WTC11 (cell line): ENCODE measurements around the gene ERBB4.

Experiments
- AFF4 ChIP-seq: sonication (generic); formaldehyde crosslinking; IDR thresholded peaks from 2 replicates; pipeline ENCODE4 v1.8.1; 2023; ENCODE audit warnings: mild to moderate bottlenecking, missing genetic modification reagents, borderline replicate concordance
- ATF1 ChIP-seq: sonication (generic); formaldehyde crosslinking; IDR thresholded peaks from 2 replicates; pipeline ENCODE4 v1.8.1; 2023; ENCODE audit warnings: mild to moderate bottlenecking, moderate library complexity, missing genetic modification reagents
- ATF3 ChIP-seq: sonication (generic); formaldehyde crosslinking; conservative IDR thresholded peaks from 2 replicates; pipeline ENCODE4 v1.8.1; 2022; ENCODE audit warnings: mild to moderate bottlenecking, missing genetic modification reagents
- ELF4 ChIP-seq: sonication (generic); formaldehyde crosslinking; IDR thresholded peaks from 2 replicates; pipeline ENCODE4 v1.8.1; 2022; ENCODE audit warnings: low read depth, mild to moderate bottlenecking, moderate library complexity, missing genetic modification reagents
- JUN ChIP-seq: sonication (generic); formaldehyde crosslinking; IDR thresholded peaks from 2 replicates; pipeline ENCODE4 v1.8.0; 2023; ENCODE audit warnings: mild to moderate bottlenecking, missing genetic modification reagents
- NR1H2 ChIP-seq: sonication (generic); formaldehyde crosslinking; IDR thresholded peaks from 2 replicates; pipeline ENCODE4 v1.9.0; 2021; ENCODE audit warnings: mild to moderate bottlenecking, moderate library complexity, missing genetic modification reagents
- SP1 ChIP-seq: sonication (generic); formaldehyde crosslinking; conservative IDR thresholded peaks from 2 replicates; pipeline ENCODE4 v1.8.1; 2022; ENCODE audit warnings: missing genetic modification reagents
- ZNF121 ChIP-seq: sonication (generic); formaldehyde crosslinking; IDR thresholded peaks from 2 replicates; pipeline ENCODE4 v1.8.0; 2023; ENCODE audit warnings: missing genetic modification reagents
- ZNF138 ChIP-seq: sonication (generic); formaldehyde crosslinking; conservative IDR thresholded peaks from 2 replicates; pipeline ENCODE4 v1.8.1; 2022; ENCODE audit warnings: mild to moderate bottlenecking, moderate library complexity, missing genetic modification reagents
- ZNF396 ChIP-seq: fragments of 250-450 bp; sonication (Bioruptor Pico); IDR thresholded peaks from 2 replicates; pipeline ENCODE4 v1.8.0; 2021; ENCODE audit warnings: mild to moderate bottlenecking, moderate library complexity, borderline replicate concordance
- TF ChIP-seq, protein P1 (sequence below): fragments of 200-600 bp; IDR thresholded peaks from 2 replicates; pipeline ENCODE4 v1.8.0; 2022; ENCODE audit warnings: antibody characterized with exemption
- TF ChIP-seq, protein P2 (sequence below): sonication (generic); formaldehyde crosslinking; IDR thresholded peaks from 2 replicates; pipeline ENCODE4 v1.8.1; 2023; ENCODE audit warnings: mild to moderate bottlenecking, missing genetic modification reagents, moderate library complexity
- TF ChIP-seq, protein P3 (sequence below): sonication (generic); formaldehyde crosslinking; IDR thresholded peaks from 2 replicates; pipeline ENCODE4 v1.8.0; 2022; ENCODE audit warnings: mild to moderate bottlenecking, missing genetic modification reagents
- TF ChIP-seq, protein P4 (sequence below): sonication (generic); formaldehyde crosslinking; IDR thresholded peaks from 2 replicates; pipeline ENCODE4 v1.8.1; 2022; ENCODE audit warnings: mild to moderate bottlenecking, moderate library complexity, missing genetic modification reagents

DNA sequence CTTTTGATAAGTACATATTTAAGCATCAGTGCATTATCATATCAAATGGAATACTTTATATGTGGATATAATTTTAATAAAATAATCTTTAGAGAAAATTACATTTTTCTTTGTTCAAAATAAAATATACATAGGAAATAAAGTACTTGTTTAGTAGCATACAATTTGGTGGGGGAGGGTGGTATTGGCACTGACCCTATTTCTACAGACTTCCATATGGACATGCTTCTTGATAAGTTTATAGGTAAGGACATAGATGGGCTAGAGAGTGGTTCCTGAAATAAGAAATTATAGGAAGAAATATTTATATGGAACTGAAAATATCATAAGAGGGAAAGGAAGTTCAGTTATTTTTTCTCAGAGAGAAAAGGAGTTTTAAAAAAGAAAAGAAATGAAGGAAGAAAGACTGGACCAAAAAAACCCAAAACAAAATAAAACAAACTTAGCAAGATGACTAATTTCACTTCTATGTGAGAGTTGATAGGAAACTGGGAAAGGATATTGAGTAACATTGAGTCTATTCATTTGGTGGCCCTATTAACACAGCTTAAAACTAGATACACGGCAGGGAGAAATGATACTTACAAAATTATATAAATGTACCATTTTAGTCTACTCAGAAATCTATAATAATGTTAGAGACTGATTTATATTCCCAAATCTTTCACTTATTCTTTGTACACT lies 505.9 kb downstream of the ERBB4 start:
- TF ChIP-seq, protein P1, sequence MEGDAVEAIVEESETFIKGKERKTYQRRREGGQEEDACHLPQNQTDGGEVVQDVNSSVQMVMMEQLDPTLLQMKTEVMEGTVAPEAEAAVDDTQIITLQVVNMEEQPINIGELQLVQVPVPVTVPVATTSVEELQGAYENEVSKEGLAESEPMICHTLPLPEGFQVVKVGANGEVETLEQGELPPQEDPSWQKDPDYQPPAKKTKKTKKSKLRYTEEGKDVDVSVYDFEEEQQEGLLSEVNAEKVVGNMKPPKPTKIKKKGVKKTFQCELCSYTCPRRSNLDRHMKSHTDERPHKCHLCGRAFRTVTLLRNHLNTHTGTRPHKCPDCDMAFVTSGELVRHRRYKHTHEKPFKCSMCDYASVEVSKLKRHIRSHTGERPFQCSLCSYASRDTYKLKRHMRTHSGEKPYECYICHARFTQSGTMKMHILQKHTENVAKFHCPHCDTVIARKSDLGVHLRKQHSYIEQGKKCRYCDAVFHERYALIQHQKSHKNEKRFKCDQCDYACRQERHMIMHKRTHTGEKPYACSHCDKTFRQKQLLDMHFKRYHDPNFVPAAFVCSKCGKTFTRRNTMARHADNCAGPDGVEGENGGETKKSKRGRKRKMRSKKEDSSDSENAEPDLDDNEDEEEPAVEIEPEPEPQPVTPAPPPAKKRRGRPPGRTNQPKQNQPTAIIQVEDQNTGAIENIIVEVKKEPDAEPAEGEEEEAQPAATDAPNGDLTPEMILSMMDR = no peak
- TF ChIP-seq AFF4 (CRISPR knock-in tag) = no peak
- TF ChIP-seq ATF1 (CRISPR knock-in tag) = no peak
- TF ChIP-seq SP1 (CRISPR knock-in tag) = no peak
- TF ChIP-seq, protein P2, sequence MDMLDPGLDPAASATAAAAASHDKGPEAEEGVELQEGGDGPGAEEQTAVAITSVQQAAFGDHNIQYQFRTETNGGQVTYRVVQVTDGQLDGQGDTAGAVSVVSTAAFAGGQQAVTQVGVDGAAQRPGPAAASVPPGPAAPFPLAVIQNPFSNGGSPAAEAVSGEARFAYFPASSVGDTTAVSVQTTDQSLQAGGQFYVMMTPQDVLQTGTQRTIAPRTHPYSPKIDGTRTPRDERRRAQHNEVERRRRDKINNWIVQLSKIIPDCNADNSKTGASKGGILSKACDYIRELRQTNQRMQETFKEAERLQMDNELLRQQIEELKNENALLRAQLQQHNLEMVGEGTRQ (CRISPR knock-in tag) = no peak
- no peak for TF ChIP-seq NR1H2 (CRISPR knock-in tag)
- TF ChIP-seq, protein P3, sequence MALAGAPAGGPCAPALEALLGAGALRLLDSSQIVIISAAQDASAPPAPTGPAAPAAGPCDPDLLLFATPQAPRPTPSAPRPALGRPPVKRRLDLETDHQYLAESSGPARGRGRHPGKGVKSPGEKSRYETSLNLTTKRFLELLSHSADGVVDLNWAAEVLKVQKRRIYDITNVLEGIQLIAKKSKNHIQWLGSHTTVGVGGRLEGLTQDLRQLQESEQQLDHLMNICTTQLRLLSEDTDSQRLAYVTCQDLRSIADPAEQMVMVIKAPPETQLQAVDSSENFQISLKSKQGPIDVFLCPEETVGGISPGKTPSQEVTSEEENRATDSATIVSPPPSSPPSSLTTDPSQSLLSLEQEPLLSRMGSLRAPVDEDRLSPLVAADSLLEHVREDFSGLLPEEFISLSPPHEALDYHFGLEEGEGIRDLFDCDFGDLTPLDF (CRISPR knock-in tag) = no peak
- no peak for TF ChIP-seq JUN (CRISPR knock-in tag)
- TF ChIP-seq ZNF121 (CRISPR knock-in tag) = no peak
- TF ChIP-seq ZNF396 = no peak
- TF ChIP-seq ELF4 (CRISPR knock-in tag) = no peak
- TF ChIP-seq, protein P4, sequence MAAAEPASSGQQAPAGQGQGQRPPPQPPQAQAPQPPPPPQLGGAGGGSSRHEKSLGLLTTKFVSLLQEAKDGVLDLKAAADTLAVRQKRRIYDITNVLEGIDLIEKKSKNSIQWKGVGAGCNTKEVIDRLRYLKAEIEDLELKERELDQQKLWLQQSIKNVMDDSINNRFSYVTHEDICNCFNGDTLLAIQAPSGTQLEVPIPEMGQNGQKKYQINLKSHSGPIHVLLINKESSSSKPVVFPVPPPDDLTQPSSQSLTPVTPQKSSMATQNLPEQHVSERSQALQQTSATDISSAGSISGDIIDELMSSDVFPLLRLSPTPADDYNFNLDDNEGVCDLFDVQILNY (CRISPR knock-in tag) = no peak
- TF ChIP-seq ATF3 (CRISPR knock-in tag) = no peak
- TF ChIP-seq ZNF138 = no peak
